ENCODE measurements around the gene KRT6C. TPM values are rescaled to one million over a fixed set of nuclear protein-coding genes. Genes with fewer than 3 reads are reported as not detected.

The KRT6C gene
- total RNA-seq, 2 experiments from 2014 or later: not detected

DNA sequence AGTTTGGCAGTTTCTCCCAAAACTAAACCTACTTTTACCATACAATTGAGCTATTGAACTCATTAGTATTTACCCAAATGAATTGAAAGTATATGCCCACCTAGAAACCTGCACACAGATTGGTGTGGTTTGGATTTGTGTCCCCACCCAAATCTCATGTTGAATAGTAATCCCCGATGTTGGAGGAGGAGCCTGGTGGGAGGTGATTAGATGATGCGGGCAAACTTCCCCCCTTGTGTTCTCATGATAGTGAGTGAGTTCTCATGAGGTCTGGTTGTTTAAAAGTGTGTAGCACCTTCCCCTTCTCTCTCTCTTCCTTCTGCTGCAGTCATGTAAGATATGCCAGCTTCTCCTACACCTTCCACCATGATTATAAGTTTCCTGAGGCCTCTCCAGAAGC, 4.0 kb upstream of the KRT6C start:
- POLR2A ChIA-PET: no interaction called here
- intact Hi-C loops (cut with micrococcal nuclease): no loop called here
- Mint-ChIP-seq H3K36me3 (ENCODE audit: low read depth) (no peaks in the 10 kb centered on the region), H3K27ac (no peak overlapping the region), H3K9me3 (peaks cover 1% of the 10 kb centered on the region), H3K4me1 (ENCODE audit: low read depth) (no peaks in the 10 kb centered on the region), H3K4me3 (no peak overlapping the region), H3K27me3 (peaks cover 2% of the 10 kb centered on the region)
- ATAC-seq: no peak
- DNase-seq: no peak
- TF ChIP-seq, protein P1, sequence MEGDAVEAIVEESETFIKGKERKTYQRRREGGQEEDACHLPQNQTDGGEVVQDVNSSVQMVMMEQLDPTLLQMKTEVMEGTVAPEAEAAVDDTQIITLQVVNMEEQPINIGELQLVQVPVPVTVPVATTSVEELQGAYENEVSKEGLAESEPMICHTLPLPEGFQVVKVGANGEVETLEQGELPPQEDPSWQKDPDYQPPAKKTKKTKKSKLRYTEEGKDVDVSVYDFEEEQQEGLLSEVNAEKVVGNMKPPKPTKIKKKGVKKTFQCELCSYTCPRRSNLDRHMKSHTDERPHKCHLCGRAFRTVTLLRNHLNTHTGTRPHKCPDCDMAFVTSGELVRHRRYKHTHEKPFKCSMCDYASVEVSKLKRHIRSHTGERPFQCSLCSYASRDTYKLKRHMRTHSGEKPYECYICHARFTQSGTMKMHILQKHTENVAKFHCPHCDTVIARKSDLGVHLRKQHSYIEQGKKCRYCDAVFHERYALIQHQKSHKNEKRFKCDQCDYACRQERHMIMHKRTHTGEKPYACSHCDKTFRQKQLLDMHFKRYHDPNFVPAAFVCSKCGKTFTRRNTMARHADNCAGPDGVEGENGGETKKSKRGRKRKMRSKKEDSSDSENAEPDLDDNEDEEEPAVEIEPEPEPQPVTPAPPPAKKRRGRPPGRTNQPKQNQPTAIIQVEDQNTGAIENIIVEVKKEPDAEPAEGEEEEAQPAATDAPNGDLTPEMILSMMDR (IDR thresholded peaks at IDR 0.05): no peak
- CTCF ChIA-PET: no interaction called here

DNA sequence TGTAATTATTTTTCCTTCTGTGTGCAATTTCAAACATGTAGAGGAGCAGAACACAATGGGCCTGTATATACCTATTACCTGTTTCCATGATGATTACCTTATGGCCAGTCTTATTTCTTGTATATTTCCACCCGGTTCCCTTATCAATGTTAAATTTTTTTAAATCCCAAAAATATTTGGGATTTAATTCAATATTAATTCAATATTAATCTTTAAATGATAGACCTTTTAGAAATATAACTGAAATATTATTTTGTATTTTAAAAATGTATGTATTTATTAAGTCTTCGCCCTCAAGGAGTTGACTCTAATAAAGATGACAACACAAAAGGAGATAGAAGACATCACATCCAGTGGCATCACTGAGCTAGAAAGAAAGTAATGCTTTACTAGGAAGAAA, 607 bp upstream of the KRT6C start:
- DNase-seq (no peak), ATAC-seq (no peak)
- Mint-ChIP-seq H3K36me3 (ENCODE audit: low read depth) (no peaks in the 10 kb centered on the region), H3K9me3 (no peaks in the 10 kb centered on the region), H3K4me3 (no peak overlapping the region), H3K27ac (no peak overlapping the region), H3K27me3 (peaks cover 7% of the 10 kb centered on the region), H3K4me1 (ENCODE audit: low read depth) (no peaks in the 10 kb centered on the region)
- ChIA-PET POLR2A (no interaction called here), CTCF (no interaction called here)
- intact Hi-C loops (cut with micrococcal nuclease): no loop called here
- TF ChIP-seq, protein P1 (IDR thresholded peaks at IDR 0.05): no peak

DNA sequence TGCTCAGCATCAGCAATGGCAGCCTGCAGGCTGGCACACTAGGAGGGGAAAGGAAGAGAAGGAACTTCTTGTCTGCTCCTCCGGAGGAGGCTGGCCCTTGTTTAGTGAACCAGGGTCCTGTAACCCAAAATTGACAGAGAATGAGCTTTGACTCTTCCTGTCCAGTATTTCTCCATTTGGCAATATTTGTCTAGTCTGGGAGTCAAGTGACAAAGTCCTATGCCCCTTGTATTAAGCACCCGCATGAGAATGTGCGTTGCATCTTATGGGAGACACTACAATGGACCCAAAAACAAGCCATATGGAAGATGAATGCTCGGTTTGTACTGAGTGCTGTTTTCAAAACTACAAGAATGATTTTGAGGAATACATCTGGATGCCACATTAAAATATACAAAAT, 3.8 kb downstream of the KRT6C start:
- DNase-seq (no peak), ATAC-seq (no peak)
- peaks cover 9% of the 10 kb centered on the region for H3K27me3 Mint-ChIP-seq
- ChIA-PET POLR2A (no interaction called here), CTCF (no interaction called here)
- no peaks in the 10 kb centered on the region for H3K9me3 Mint-ChIP-seq
- no peaks in the 10 kb centered on the region for H3K4me1 Mint-ChIP-seq (ENCODE audit: low read depth)
- H3K36me3 Mint-ChIP-seq (ENCODE audit: low read depth): no peaks in the 10 kb centered on the region
- H3K4me3 Mint-ChIP-seq: no peak overlapping the region
- intact Hi-C loops (cut with micrococcal nuclease): no loop called here
- TF ChIP-seq, protein P1 (IDR thresholded peaks at IDR 0.05): no peak
- H3K27ac Mint-ChIP-seq: no peak overlapping the region

- TF ChIP-seq, protein P1 (IDR thresholded peaks at IDR 0.05): no peak
- H3K4me1 Mint-ChIP-seq (ENCODE audit: low read depth): no peaks in the 10 kb centered on the region
- peaks cover 12% of the 10 kb centered on the region for H3K27me3 Mint-ChIP-seq
- DNase-seq (no peak), ATAC-seq (no peak)
- H3K9me3 Mint-ChIP-seq: no peaks in the 10 kb centered on the region
- ChIA-PET POLR2A (no interaction called here), CTCF (no interaction called here)
- intact Hi-C loops (cut with micrococcal nuclease): no loop called here
- H3K36me3 Mint-ChIP-seq (ENCODE audit: low read depth): no peaks in the 10 kb centered on the region
- H3K4me3 Mint-ChIP-seq: no peak overlapping the region
- H3K27ac Mint-ChIP-seq: no peak overlapping the region
These were observed 8.7 kb downstream of the KRT6C start for GRCh38 chr12:52464897-52465296.

- TF ChIP-seq, protein P1 (IDR thresholded peaks at IDR 0.05): no peak
- peaks cover 9% of the 10 kb centered on the region for H3K27me3 Mint-ChIP-seq
- intact Hi-C loops (cut with micrococcal nuclease): no loop called here
- POLR2A ChIA-PET: no interaction called here
- ATAC-seq: no peak
- CTCF ChIA-PET: interaction anchor here (1.2 kb wide), 1 partner anchor 422 kb away, joined by 3 read pairs; no protein-coding TSS in a partner anchor
- no peak for DNase-seq
- no peak overlapping the region for H3K27ac Mint-ChIP-seq
- H3K4me3 Mint-ChIP-seq: no peak overlapping the region
- no peaks in the 10 kb centered on the region for H3K9me3 Mint-ChIP-seq
- H3K4me1 Mint-ChIP-seq (ENCODE audit: low read depth): no peaks in the 10 kb centered on the region
- no peaks in the 10 kb centered on the region for H3K36me3 Mint-ChIP-seq (ENCODE audit: low read depth)
These were observed 11.9 kb downstream of the KRT6C start for GRCh38 chr12:52461693-52462092.
